HL-60 (cell line): ENCODE results near the gene TEX48.

Experiments used
- GABPA ChIP-seq: IDR thresholded peaks from 2 replicates; pipeline ENCODE4 v1.6.1; 2012; ENCODE audit warnings: low read depth
- POLR2AphosphoS5 ChIP-seq: IDR thresholded peaks from 2 replicates; pipeline ENCODE4 v1.6.1; 2012; ENCODE audit warnings: low read depth
- SPI1 ChIP-seq: IDR thresholded peaks from 2 replicates; pipeline ENCODE4 v1.6.1; 2012; ENCODE audit warnings: low read depth, mild to moderate bottlenecking, borderline replicate concordance
- TF ChIP-seq, protein P1 (sequence below): IDR thresholded peaks from one replicate; pipeline ENCODE4 v1.5.1; 2011; ENCODE audit warnings: low read length, control low read depth, inconsistent platforms; ENCODE audit not compliant: insufficient read depth
- TF ChIP-seq, protein P2 (sequence below): IDR thresholded peaks from 2 replicates; pipeline ENCODE4 v1.6.1; 2012; ENCODE audit warnings: low read depth; ENCODE audit not compliant: insufficient replicate concordance

DNA sequence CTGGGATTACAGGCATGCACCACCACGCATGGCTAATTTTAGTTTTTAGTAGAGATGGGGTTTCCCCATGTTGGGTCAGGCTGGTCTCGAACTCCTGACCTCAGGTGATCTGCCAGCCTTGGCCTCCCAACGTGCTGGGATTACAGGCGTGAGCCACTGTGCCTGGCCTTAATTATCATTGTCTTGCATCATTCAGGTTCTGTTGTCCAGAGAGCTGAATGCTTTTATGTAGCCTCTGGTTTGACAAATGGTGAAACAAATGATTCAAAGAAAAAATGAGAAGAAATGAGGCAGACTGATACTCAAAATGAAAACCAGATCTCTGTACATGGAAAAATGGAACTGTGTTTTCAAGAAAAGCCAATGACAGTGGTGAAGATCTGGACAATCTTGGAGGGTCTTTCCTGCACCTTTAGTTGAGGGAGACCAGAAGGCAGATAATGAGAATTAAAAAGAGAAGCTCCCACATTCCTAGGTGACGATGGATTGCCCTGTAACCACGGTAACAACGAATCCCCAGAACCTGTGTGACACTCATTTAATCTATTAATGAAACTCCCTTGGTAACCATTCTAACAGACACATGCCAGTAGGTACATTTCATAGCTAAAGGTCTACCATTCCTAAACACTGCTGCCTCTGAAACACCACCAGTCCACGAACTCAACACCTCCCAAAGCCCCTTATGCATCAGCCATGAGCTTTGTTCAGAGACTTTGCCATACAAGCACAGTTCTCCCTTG, 1.6 kb downstream of the TEX48 start:
- TF ChIP-seq, protein P1, sequence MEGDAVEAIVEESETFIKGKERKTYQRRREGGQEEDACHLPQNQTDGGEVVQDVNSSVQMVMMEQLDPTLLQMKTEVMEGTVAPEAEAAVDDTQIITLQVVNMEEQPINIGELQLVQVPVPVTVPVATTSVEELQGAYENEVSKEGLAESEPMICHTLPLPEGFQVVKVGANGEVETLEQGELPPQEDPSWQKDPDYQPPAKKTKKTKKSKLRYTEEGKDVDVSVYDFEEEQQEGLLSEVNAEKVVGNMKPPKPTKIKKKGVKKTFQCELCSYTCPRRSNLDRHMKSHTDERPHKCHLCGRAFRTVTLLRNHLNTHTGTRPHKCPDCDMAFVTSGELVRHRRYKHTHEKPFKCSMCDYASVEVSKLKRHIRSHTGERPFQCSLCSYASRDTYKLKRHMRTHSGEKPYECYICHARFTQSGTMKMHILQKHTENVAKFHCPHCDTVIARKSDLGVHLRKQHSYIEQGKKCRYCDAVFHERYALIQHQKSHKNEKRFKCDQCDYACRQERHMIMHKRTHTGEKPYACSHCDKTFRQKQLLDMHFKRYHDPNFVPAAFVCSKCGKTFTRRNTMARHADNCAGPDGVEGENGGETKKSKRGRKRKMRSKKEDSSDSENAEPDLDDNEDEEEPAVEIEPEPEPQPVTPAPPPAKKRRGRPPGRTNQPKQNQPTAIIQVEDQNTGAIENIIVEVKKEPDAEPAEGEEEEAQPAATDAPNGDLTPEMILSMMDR, result no peak
- TF ChIP-seq, protein P2, sequence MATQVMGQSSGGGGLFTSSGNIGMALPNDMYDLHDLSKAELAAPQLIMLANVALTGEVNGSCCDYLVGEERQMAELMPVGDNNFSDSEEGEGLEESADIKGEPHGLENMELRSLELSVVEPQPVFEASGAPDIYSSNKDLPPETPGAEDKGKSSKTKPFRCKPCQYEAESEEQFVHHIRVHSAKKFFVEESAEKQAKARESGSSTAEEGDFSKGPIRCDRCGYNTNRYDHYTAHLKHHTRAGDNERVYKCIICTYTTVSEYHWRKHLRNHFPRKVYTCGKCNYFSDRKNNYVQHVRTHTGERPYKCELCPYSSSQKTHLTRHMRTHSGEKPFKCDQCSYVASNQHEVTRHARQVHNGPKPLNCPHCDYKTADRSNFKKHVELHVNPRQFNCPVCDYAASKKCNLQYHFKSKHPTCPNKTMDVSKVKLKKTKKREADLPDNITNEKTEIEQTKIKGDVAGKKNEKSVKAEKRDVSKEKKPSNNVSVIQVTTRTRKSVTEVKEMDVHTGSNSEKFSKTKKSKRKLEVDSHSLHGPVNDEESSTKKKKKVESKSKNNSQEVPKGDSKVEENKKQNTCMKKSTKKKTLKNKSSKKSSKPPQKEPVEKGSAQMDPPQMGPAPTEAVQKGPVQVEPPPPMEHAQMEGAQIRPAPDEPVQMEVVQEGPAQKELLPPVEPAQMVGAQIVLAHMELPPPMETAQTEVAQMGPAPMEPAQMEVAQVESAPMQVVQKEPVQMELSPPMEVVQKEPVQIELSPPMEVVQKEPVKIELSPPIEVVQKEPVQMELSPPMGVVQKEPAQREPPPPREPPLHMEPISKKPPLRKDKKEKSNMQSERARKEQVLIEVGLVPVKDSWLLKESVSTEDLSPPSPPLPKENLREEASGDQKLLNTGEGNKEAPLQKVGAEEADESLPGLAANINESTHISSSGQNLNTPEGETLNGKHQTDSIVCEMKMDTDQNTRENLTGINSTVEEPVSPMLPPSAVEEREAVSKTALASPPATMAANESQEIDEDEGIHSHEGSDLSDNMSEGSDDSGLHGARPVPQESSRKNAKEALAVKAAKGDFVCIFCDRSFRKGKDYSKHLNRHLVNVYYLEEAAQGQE, result no peak
- TF ChIP-seq GABPA, result no peak
- TF ChIP-seq POLR2AphosphoS5, result no peak
- TF ChIP-seq SPI1, result no peak
